ENCODE data around the gene CCN5.

CCN5 gene

DNA sequence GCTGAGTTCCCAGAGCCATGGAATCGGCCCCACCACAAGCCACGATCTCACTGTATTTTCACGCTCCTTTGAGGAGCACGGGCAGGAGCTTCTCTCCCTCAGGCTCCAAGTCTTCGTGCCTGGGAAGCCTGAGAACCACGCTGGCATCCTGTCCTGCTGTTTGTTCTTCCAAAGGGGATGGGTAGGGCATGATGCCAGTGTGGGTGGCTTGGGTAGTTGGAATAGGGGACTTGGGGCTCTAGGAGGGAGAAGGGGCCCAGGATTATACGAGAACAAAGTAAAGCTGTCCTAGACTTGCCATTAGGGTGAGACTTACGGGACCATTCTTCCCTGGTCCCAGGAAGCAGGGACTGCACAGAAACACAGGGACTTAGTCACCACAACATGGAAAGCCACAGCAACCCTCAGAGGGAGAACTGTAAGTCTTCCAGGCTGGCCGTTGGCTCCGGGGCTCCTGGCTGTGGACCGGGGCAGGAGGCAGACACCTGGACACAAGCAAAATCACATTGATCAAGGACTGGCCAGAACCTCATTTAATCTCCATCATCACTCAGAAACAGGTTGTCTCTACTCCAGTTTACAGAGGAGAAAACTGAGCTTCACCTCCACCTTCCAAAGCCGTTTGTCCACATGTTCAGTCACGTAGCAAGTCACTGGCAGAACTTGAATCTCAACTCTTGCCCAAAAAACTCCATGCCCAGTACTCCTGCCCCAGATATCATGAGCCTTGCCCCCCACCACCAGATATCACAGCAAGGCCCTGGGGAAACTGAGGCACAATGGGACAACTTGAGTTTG lies 1.3 kb downstream of the CCN5 start:
- no peak for DNase-seq (ENCODE audit: low spot score)

DNA sequence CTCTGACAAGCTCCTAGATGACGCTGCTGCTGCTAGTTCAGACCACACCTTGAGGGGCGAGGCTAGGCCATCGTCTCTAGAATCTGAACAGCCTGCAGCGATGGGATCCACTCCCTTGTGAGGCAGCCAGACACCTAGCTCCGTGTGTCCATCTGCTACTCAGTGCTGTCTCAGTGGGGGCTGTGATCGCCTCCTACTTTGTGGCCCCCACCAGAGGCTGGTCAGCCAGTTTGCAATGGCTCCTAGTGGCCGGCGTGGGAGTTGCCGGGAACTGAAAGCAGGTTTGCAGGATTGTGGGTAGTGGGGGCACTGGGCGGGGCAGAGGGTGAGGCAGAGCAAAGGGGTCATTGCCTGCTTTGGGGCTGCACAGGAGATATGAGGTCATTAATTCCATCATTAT lies 2.8 kb downstream of the CCN5 start:
- DNase-seq (ENCODE audit: low spot score) = no peak

DNA sequence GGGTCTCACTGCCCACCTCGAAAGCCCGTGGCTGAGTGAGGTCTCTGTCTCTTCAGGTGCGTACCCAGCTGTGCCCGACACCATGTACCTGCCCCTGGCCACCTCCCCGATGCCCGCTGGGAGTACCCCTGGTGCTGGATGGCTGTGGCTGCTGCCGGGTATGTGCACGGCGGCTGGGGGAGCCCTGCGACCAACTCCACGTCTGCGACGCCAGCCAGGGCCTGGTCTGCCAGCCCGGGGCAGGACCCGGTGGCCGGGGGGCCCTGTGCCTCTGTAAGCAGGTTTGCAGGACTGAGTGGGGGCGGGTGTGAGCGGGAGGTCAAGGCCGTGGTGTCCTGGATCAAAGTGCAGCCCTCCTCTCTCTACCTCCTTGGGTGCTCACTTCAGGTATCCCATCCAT lies 4.7 kb downstream of the CCN5 start:
- DNase-seq (ENCODE audit: low spot score) = no peak

DNA sequence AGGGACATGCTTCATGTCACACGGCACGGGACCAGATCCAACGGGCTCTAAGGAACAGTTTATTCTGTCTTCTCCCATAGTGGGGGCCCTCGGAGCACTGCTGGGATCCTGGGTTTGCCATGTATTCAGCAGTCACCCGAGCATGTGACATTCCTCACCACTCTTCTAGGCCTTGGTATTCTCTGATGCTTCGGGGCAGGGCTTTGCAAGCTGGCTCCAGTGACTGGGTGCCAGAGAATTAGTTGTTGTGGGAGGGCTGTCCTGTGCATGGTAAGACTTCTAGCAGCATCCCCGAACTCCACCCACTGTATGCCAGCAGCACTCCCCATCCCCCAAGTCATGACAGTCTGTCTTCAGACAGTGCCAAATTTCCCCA lies 5.4 kb downstream of the CCN5 start:
- no peak for DNase-seq (ENCODE audit: low spot score)

- DNase-seq (ENCODE audit: low spot score) = no peak
These were observed 6.0 kb downstream of the CCN5 start for GRCh38 chr20:44720997-44721784.

DNA sequence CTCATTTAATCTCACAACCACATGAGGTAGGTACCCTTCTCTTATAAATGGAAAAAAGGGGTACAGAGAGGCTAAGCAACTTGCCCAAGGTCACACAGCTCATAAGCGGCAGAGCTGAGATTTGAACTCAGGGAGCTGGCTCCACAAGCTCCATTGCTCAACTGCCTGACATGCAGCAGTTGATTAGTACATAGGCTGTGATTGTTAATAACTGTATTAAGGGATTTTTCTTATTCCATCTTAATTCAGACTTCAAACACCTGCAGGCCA lies 6.6 kb downstream of the CCN5 start:
- no peak for DNase-seq (ENCODE audit: low spot score)

DNA sequence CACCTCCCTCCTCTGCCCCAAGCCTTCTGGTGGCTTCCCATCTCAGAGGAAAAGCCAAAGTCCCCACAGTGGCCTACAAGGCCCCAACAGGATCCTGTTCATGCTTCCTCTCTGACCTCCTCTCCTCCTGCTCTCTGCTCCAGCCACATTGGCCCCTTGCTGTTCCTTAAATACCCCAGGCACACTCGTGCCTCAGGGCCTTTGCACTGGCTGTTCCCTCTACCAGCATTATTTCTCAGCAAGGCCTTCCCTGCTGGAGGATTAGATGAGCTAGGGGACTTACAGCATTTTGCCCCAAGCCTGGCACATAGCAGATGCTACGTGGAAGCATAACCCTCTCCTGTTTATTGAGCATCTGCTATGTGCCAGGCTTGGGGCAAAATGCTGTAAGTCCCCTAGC lies 7.8 kb downstream of the CCN5 start:
- no peak for DNase-seq (ENCODE audit: low spot score)

DNA sequence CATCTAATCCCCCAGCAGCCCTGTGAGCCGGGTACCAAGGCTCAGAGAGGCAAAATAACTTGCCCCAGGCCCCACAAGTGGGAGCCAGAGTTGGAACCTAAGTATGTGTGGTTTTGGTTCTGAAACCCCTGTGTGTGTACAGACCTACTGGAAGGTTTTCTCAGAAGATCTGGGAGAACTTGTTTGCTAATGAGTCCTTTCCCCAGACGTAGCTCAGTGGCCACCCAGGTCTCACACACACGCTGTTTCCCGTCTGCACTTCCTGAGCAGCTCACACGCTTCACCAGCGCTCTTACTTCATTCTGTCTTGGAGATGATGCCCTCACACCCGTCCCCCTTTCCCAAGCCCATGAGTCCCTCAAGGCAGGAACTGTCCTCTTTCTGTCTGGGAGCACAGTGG lies 8.2 kb downstream of the CCN5 start:
- no peak for DNase-seq (ENCODE audit: low spot score)

DNA sequence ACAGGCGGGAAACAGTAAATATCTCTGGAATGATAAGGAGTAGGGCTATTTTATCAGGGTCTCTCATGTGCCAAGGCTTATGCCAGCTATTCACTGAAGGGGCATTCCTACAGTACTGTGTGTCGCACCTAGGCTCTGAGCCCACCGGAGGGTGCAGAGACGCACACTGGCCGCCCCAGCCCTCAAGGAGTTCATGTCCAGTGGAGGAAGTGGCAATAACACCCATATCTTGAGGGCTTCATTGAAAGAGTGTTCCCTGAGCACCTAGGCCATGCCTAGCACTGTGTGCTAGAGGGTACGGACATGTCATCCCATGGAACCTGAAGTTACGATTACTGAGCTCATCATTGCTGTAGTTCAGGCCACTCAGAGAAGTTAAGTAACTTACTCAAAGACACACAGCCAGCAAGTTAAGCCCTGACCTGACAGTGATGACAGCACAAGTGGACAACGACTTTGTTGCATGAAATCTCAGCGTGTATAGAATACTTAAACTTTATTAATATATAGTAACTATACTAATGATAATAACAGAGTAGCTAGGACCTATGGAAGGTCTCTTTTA lies 8.7 kb downstream of the CCN5 start:
- no peak for DNase-seq (ENCODE audit: low spot score)

- DNase-seq (ENCODE audit: low spot score) = no peak
These were observed 9.4 kb downstream of the CCN5 start for GRCh38 chr20:44724423-44725091.

- no peak for DNase-seq (ENCODE audit: low spot score)
These were observed 10.7 kb downstream of the CCN5 start for GRCh38 chr20:44725837-44726236.

GRCh38 chr20:44727039-44727438 lies 11.9 kb downstream of the CCN5 start:
- DNase-seq (ENCODE audit: low spot score) = no peak

- no peak for DNase-seq (ENCODE audit: low spot score)
These were observed 12.5 kb downstream of the CCN5 start for GRCh38 chr20:44727651-44728050.

DNA sequence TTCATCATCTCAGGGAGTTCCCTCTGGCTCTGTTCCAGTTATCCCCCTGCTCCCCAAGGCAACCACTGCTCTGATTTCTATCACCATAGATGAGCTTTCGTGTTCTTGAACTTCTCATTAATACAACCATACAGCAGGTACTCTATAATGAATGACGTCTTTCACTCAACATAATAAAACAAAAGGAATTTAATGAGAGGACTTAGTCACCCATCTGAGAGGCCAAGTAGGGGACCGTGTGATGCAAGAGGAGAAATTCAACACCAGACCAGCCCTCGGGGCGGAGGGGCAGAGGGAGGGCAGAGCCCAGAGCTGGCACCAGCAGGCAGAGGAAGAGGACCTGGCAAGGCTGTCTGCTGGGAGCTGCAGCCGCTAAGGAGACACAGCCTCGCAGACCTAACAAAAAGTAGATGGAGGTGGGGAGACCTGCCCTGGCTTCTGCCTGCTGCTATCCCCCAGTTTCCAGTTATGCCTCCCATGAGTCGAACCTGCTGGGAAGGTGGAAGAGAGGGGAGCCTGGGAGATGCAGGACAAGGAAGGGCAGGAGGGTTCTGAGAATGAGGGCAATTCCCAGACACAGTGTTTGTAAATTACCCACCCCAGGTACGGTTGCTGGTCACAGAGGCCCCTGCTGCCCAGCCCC lies 13.8 kb downstream of the CCN5 start:
- no peak for DNase-seq (ENCODE audit: low spot score)

GRCh38 chr20:44730441-44730840 lies 15.3 kb downstream of the CCN5 start:
- no peak for DNase-seq (ENCODE audit: low spot score)

DNA sequence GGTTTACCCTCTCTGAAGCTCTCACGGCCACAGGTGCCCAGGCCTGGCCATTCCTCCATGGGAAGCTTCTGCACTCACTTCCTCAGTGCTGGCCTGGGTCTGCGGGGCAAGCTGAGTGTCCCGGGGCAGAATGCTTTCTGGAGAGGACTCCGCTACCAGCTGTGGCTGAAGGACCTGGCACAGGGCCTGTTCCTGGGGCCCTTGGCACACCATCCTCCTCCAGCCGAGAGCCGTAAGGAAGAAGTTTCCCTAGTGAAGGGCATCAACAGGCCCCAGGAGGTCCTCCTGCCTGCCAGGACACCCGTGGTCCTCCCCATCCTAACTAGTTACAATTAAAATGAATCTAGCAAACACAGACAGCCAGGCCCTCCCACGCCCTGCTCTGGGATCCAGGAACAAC lies 16.5 kb downstream of the CCN5 start:
- DNase-seq (ENCODE audit: low spot score) = no peak

DNA sequence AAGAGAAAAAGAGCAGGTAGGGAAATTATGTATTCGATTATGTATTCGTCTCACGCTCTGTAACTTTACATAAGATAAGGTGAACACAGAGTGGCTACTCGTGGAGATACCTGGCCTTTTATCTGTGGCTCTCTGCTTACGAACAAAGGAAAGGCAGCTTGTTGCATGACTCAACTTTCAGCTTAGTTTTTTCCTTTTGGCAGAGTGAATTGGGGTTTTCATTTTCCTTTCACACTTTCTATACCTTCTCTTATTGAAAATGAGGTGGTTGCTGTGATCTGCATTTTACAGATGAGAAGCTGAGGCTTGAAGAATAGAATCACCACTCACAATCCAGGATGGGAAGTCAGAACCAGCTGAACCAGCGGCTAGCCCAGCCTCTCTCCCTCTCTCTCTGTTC lies 17.2 kb downstream of the CCN5 start:
- no peak for DNase-seq (ENCODE audit: low spot score)

GRCh38 chr20:44733341-44734069 lies 18.3 kb downstream of the CCN5 start:
- peak; percentile 56 for DNase-seq (ENCODE audit: low spot score)

DNA sequence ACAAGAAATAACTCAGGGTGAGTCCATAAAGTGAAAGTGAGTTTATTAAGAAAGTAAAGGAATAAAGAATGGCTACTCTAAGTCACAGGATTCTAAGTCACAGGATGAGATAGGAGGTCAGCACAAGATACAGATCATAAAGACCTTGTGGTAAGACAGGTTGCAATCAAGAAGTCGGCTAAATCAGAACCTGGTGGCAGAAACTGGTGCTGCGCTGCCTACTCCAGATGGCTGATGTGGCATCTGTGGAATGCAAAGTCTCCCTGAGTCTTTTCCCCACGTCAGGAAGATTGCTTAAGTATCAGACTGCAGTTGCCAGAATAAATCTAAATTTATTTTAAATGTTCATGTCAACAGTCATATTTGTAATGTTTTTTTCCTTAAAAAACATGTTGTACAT lies 19.8 kb downstream of the CCN5 start:
- DNase-seq (ENCODE audit: low spot score) = no peak

- DNase-seq (ENCODE audit: low spot score) = no peak
These were observed 20.6 kb downstream of the CCN5 start for GRCh38 chr20:44735816-44736169.

DNA sequence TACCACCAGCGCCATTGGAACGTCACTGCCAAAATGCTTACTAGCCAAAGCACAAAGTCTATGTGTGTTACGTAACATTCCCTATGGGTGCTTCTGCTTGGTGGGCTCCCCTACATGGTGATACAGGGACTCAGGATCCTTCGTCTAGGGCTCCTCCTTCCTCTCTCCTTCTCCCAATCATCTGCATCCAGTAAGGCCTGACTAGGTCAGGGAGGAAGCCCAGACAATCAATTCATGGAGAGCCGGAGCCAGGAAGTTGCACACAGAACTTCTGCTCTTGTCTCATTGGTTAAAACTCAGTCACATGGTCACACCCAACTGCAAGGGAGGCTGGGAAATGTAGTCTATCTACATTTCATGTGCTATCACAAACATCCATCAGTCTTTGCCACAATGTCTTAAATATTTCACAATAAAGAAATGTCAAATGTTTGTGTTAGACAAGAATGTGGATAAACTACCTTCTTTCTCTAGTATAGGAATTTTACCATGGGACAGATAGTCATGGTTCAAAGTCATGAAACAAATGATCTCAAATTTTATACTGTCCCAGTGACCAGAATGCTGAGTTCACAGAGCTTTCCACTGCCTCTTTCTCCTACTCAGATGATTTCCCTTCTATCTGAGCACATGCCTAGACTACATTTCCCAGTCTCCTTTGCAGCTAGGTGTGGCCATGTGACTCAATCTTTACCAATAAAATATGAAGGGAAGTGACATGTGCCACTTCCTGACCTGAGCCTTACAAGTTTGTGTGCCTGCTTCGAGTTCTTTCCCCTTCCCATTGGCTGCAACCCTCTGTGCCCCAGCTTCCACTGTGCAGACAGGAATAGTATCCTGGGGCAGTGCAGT lies 21.2 kb downstream of the CCN5 start:
- DNase-seq (ENCODE audit: low spot score) = peak; percentile 83
